HTR-8/SVneo (cell line): Measurements from ENCODE around the gene MRPL53.
"Not testable (repeated sequence)": the region's sequence is repeated elsewhere in the genome, so short reads cannot be mapped to it uniquely, and the experiment has no call there.

ENCODE experiments used
- DNase-seq: peaks from one replicate; pipeline ENCODE4 v3.0.0; 2011; ENCODE audit warnings: low spot score, mixed read lengths; ENCODE audit not compliant: insufficient read length
- FAIRE-seq: peaks from 2 replicates; lab custom pipeline; 2011; peaks lifted over from hg19 to GRCh38; lab: Jason Lieb, UNC

Gene MRPL53

GRCh38 chr2:74482801-74483674, 10.6 kb upstream of the MRPL53 start, which contains the start of the genes CCDC142 and TTC31:
Gene CCDC142, minus strand, starts transcription at chr2:74482998. Its CDS starts 161 bp downstream, at chr2:74482837.
Gene TTC31, plus strand, starts transcription at chr2:74483081. Its CDS starts 15 bp downstream, at chr2:74483096.
- FAIRE-seq (peak; percentile 86), DNase-seq (peak; percentile 96)

- DNase-seq, result peak; percentile 50
- FAIRE-seq, result no peak
Measured at GRCh38 chr2:74481961-74482800, 9.7 kb upstream of the MRPL53 start.

GRCh38 chr2:74481431-74481830, 9.0 kb upstream of the MRPL53 start:
- no peak for DNase-seq

GRCh38 chr2:74474899-74475298, 2.4 kb upstream of the MRPL53 start:
- FAIRE-seq (no peak), DNase-seq (no peak)

More at GRCh38 chr2:74481431-74481830, 9.0 kb upstream of the MRPL53 start:
- FAIRE-seq, result no peak

- DNase-seq, result no peak
- FAIRE-seq, result no peak
Measured at GRCh38 chr2:74474481-74474880, 2.0 kb upstream of the MRPL53 start.

GRCh38 chr2:74472945-74473258, 422 bp upstream of the MRPL53 start:
- no peak for DNase-seq
- no peak for FAIRE-seq

GRCh38 chr2:74471332-74472065, 981 bp downstream of the MRPL53 start:
- no peak for DNase-seq
- no peak for FAIRE-seq

GRCh38 chr2:74470742-74471141, 1.7 kb downstream of the MRPL53 start:
- not testable (repeated sequence) for DNase-seq, FAIRE-seq

- FAIRE-seq (no peak), DNase-seq (no peak)
Measured at GRCh38 chr2:74464406-74464805, 8.1 kb downstream of the MRPL53 start.

GRCh38 chr2:74462786-74463105, 9.7 kb downstream of the MRPL53 start:
- no peak for FAIRE-seq
- no peak for DNase-seq

GRCh38 chr2:74462054-74462785, 10.3 kb downstream of the MRPL53 start:
- DNase-seq (no peak), FAIRE-seq (no peak)

- DNase-seq (no peak), FAIRE-seq (no peak)
Measured at GRCh38 chr2:74461187-74462053, 11.1 kb downstream of the MRPL53 start.

- not testable (repeated sequence) for FAIRE-seq, DNase-seq
Measured at GRCh38 chr2:74460187-74460586, 12.3 kb downstream of the MRPL53 start.

GRCh38 chr2:74459503-74460118, 12.9 kb downstream of the MRPL53 start:
- not testable (repeated sequence) for DNase-seq, FAIRE-seq

GRCh38 chr2:74458938-74459363, 13.5 kb downstream of the MRPL53 start:
- DNase-seq (no peak), FAIRE-seq (no peak)

- DNase-seq, result peak; percentile 100
- FAIRE-seq, result peak; percentile 97
Measured at GRCh38 chr2:74458132-74458937, 14.1 kb downstream of the MRPL53 start, which contains the start of gene WBP1. Gene WBP1, plus strand, starts transcription at chr2:74458438. Its CDS starts 165 bp downstream, at chr2:74458603.

- FAIRE-seq (no peak), DNase-seq (peak; percentile 59)
Measured at GRCh38 chr2:74457549-74458131, 14.8 kb downstream of the MRPL53 start.
